GM18498 (cell line): ENCODE measurements around the gene AZU1.
"Not testable (repeated sequence)": the region's sequence is repeated elsewhere in the genome, so short reads cannot be mapped to it uniquely, and the experiment has no call there.

Source experiments
- ATAC-seq: cut with Tn5 transposase; IDR thresholded peaks from one replicate; pipeline ENCODE4 v1.9.1; 2021; ENCODE audit warnings: mild to moderate bottlenecking, moderate library complexity; ENCODE audit not compliant: unreplicated experiment

Gene AZU1

DNA sequence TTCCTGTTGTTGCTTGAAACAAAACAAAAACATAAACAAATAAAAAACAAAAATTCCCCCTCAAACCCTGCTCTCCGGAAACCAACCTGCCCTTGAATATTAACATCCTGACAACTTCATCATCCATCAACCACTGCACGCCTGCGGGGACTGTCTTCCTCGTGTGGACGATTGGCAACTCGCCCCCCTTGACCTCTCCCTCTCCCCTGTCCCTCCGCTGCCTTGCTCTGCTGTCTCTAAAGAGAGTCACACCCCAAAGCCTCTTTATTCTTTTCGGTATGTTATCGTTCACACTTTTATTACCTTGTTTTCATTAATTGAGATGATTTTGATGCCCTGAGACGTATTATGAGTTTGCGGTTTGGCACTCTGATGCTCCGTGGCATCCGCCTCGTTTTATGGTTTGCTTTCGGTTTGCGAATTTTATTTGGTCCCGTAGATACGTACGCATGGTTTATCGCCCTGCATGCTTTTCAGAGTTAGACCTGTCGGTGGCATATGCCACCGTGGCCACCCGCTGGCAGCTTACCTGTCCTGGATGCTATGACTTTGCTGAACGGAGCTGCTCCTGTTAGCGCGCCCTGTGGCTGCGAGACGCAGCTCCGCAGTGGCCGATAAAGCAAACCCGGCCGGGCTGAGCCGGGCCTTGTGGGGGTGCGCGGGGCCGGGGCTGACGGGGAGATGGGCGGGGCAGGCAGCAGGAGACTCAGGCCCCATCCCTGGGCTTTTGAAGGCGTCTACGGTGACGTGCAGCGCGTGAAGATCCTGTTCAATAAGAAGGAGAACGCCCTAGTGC is 19.8 kb upstream of the AZU1 start:
- no peak for ATAC-seq

DNA sequence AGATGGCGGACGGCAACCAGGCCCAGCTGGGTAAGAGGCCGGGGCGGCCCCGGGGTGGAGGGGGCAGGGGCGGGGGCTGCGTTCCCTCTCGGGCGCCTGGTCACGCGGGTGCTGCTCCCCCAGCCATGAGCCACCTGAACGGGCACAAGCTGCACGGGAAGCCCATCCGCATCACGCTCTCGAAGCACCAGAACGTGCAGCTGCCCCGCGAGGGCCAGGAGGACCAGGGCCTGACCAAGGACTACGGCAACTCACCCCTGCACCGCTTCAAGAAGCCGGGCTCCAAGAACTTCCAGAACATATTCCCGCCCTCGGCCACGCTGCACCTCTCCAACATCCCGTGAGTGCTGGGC is 19.2 kb upstream of the AZU1 start:
- no peak for ATAC-seq

DNA sequence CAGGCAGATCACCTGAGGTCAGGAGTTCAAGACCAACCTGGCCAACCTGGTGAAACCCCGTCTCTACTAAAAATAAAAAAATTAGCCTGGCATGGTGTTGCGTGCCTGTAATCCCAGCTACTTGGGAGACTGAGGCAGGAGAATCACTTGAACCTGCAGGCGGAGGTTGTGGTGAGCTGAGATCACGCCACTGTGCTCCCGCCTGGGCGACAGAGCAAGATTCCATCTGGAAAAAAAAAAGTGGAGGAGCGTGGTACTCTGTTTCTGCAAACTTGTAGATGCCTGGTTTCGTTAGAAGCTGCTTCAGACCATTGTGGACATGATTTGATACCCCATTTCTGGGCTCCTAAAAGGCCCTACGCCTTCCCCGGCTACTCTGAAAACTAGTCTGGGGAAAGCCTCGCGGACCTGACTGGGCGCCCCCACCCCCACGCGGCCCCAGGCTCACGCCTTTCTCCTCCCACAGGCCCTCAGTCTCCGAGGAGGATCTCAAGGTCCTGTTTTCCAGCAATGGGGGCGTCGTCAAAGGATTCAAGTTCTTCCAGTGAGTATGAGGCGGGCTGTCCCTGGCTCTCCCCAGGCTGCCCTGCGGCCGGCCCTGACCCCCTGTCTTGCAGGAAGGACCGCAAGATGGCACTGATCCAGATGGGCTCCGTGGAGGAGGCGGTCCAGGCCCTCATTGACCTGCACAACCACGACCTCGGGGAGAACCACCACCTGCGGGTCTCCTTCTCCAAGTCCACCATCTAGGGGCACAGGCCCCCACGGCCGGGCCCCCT is 17.4 kb upstream of the AZU1 start:
- no peak for ATAC-seq

DNA sequence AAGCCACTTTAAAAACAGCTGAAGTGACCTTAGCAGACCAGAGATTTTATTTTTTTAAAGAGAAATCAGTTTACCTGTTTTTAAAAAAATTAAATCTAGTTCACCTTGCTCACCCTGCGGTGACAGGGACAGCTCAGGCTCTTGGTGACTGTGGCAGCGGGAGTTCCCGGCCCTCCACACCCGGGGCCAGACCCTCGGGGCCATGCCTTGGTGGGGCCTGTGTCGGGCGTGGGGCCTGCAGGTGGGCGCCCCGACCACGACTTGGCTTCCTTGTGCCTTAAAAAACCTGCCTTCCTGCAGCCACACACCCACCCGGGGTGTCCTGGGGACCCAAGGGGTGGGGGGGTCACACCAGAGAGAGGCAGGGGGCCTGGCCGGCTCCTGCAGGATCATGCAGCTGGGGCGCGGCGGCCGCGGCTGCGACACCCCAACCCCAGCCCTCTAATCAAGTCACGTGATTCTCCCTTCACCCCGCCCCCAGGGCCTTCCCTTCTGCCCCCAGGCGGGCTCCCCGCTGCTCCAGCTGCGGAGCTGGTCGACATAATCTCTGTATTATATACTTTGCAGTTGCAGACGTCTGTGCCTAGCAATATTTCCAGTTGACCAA is 16.7 kb upstream of the AZU1 start:
- ATAC-seq = no peak

DNA sequence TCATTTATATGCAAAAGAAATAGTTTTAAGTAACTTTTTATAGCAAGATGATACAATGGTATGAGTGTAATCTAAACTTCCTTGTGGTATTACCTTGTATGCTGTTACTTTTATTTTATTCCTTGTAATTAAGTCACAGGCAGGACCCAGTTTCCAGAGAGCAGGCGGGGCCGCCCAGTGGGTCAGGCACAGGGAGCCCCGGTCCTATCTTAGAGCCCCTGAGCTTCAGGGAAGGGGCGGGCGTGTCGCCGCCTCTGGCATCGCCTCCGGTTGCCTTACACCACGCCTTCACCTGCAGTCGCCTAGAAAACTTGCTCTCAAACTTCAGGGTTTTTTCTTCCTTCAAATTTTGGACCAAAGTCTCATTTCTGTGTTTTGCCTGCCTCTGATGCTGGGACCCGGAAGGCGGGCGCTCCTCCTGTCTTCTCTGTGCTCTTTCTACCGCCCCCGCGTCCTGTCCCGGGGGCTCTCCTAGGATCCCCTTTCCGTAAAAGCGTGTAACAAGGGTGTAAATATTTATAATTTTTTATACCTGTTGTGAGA is 16.1 kb upstream of the AZU1 start:
- ATAC-seq = no peak

DNA sequence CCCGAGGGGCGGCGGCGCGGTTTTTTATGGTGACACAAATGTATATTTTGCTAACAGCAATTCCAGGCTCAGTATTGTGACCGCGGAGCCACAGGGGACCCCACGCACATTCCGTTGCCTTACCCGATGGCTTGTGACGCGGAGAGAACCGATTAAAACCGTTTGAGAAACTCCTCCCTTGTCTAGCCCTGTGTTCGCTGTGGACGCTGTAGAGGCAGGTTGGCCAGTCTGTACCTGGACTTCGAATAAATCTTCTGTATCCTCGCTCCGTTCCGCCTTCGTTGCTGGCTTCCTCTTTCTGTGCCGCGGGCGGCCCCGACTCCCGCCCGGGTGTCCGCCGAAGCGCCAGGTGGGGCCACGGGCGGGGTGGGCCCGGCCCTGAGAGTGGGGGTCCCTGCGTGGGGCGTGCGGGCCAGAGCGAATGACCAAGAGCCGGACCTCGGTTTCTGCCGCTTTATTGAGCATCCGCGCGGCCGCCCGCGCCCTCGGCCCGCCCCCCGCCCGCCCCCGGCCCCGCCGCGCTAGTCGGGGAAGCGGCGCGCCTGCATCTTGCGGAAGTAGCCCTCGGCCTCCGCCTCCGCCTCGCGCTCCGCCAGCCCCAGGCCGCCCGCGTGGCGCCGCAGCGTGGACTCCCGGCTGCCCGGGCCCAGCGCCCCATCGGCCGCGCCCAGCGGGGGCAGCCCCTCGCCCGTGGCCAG is 15.4 kb upstream of the AZU1 start:
- ATAC-seq = no peak

DNA sequence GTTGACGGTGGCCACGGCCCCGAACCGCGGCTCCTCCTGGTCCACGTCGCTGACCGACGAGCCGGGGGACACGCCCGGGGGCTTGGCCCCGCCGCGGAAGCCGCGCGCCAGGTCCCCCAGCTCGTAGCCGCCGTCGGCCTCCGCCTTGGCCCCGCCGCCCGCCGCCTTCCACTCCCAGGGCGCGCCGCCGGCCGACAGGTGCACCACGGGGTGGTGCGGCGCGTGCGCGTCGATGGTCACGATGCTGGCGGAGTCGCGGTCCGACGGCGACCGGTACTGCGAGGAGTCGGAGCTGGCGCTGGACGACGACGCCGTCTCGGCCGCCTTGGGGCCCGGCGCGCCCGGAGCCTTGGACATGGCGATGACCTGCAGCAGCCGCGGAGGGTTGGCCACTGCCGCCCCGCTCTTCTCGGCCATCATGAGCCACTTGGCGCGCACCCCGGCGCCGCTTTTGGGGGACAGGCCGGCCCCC is 14.9 kb upstream of the AZU1 start:
- ATAC-seq = no peak

DNA sequence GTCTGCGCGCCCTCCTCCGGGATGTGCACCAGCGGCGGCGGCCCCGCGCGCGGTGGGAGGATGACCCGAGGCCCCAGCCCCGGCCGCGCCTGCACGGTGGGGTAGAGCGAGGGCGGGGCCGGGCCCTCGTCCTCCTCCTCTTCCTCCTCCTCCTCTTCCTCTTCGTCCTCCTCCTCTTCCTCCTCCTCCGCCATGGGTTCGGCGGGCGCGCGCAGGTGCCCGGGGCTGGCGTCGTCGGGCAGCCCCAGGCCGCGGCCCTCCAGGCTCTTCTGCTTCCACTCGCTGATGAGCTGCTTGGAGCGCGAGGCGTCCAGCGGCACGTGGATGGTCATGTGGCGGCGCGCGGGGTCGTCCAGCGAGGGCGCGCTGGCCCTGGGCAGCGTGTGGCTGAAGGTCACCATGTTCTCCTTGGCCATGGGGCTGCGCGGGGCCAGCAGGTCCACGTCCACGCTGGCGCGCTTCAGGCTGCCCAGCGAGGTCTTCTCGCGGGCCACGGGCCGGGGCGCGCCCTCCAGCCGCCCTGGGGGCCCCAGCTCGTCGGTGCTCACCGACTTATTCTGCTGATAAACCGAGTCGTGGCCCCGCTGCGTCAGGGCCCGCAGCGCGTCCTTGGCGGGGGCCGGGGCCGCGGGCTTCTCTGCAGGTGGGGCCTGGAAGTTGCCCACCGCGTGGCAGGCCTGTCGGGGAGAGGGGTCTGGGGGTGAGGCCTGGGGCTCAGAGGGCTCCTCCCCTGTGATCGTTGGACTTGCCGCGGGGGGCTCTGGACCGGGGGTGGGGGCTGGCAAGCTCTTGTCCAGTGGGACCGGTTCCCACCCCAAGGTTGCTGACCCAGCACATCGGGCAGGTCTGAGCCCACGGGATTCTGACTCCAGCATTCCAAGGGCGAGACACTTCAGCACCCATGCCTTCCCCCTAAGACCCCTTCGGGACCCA is 14.2 kb upstream of the AZU1 start:
- no peak for ATAC-seq

DNA sequence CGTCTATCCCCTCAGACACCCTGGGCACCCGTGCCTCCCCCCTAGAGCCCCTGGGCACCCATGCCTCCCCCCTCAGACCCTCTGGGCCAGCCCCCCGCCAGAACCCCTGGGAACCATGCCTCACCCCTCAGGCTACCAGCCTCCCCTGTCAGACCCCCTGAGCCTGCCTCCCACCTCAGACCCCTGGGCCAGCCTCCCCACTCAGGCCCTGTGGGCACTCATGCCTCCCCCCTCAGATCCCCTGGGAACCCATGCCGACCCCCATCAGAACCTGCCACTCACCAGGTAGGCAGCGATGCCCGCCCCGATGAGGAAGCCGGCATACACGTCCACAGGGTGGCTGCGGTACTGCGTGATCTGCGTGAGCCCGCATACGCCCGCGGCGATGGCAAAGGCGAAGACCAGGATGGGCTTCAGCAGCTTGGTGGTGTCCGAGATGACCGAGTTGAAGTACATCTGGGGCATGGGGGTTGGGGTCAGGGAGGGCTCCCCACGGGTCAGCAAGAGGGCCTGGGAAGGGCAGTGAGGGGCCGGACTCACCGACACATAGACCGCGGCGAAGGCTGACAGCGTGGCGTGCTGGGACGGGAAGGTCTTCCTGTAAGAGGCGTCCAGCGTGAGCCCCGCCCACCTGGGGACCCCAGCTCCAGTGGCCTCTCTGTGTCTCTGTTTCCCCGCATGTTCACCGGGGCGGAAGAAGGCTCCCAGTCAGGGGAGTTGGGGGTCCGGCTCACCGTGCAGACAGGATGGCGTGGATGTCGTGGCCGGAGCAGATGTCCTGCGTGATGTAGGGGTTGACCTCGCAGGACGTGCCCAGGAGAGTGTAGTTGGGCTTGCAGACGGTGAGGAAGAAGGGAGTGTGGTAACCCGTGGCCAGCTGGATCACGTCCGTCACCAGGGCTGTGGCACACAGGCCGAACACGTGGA is 13.2 kb upstream of the AZU1 start:
- ATAC-seq = no peak

DNA sequence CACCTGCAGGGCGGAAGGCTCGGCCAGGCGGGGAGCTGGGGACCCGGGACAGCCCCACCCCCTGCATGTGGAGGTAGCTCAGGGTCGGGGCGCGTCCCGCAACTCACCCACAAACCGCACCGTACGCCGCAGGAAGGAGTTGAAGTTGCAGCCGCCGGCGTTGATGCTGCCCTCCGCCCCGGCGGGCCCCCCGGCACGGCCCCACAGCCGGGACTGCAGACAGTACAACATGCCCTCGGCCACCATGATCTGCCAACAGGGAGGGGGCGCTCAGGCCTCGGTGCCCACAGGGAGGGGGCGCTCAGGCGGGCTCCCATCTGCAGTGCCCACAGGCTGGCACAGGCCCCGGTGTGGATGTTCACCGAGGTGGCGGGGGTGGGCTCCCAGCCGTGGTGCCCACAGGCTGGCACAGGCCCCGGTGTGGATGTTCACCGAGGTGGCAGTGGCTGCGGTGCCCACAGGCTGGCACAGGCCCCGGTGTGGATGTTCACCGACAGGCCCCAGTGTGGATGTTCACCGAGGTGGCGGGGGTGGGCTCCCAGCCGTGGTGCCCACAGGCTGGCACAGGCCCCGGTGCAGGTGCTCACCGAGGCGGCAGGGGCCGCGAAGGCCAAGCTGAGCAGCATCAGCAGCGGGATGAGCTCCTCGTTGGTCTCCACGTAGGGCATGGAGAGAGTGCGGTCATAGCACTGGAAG is 12.4 kb upstream of the AZU1 start:
- ATAC-seq = no peak

DNA sequence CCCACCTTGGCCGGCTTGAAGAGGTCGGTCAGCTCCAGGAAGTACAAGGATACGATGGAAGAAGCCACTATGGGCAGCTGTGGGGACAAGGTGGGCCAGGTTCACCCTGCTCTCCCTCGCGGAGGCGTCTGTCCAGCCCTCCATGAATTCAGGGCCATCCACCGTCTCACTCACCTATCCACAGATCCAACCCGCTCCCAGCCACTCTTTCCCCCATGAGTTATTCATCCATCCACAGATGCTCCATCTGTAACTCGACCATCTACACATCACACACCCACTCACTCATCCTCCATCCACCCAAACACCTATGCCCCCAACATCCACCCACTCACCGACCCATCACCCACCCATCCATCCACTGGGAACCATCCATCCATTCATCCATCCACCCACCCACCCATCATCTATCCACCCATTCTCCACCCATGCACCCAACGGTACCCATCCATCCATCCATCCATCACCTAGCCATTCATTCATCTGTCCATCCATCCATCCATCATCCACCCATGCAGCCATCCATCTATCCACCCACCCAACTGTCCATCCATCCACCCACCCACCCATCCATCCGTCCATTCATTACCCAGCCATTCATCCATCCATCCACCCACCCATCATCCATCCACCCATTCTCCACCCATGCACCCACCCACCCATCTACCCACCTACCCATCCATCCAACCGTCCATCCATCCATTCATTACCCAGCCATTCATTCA is 11.7 kb upstream of the AZU1 start:
- ATAC-seq = no peak

DNA sequence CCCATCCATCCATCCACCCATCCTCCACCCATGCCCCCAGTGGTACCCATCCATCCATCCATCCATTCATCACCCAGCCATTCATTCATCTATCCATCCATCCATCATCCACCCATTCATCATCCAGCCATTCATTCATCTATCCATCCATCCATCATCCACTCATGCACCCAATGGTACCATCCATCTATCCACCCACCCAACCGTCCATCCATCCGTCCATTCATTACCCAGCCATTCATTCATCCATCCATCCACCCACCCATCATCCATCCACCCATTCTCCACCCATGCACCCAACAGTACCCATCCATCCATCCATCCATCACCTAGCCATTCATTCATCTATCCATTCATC is 11.2 kb upstream of the AZU1 start:
- ATAC-seq = no peak

DNA sequence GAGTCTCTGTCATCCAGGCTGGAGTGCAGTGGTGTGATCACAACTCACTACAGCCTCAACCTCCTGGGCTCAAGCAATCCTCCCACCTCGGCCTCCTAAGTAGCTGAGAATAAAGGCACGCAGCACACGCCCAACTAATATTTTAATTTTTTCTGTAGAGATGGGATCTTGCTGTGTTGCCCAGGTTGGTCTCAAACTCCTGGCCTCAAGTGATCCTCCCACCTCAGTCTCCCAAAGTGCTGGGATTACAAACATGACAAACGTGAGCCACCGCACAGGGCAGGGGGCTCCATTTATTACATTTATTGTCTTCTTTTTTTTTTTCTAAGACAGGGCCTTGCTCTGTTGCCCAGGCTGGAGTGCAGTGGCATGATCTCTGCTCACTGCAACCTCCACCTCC is 7.4 kb upstream of the AZU1 start:
- not testable (repeated sequence) for ATAC-seq

DNA sequence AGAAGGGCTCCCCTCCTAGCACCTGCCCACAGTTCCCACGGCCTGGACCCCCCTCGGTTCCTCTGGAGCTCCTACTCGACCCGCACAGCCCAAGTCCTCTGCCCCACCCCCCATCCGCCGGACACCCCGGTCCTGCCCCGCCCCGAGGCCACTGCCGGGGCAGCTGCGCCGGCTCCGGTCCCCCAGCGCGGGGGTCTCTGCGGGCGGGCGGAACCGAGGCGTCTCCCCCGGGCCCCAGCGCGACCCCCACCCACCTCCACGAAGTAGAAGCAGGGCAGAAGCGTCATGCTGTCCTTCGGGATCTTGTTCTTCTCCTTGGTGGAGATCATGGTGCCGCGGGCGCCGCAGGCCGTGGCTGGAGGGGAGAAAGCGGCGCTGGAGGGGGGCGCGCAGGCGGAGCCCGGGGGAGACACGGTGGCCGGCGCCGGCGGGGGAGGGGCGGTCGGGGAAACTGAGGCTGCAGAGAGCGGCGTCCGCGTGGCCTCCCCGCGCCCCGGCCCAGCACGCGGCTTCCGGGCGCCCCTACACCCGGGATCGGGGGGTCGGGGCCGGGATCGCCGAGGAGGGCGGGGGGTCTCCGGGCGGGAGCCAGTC is 6.3 kb upstream of the AZU1 start:
- ATAC-seq = no peak

DNA sequence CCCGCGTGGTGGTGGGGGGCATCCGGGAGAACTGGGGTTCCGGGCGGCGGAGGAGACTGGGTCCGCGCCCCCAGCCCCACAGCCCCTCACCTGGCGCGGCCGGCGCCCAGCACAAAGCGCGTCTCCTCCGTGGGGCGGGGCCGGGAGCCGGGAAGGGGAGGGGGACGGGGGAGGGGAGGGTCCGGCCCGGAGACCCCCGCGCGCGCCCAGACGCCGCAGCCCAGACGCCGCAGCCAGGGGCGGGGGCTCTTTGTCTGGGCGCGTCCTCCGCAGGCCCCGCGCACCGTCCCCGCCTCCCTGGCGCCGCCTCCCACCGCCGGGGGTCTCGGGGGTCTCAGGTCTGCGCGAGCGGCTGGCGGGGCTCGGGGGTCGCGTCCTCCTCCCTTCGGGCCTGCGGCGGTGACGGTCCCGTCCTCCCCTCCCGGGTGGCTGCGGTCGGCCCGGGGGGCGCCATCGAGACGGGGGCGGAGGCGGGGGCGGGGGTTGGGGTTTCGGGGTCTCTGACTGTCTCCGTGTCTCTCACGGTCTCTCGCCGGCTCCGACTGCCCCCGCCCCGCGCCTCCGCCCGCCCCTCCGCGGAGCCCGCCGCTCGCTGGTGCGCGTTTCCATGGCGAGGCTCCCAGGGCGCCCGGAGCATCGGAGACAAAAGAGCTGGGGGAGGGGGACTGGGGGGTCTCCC is 5.7 kb upstream of the AZU1 start, which contains the start of gene PLPPR3:
Gene PLPPR3, minus strand, starts transcription at position 131 of the 679 bp plus-strand sequence. CDS start 396 bp downstream, outside the sequence.
- ATAC-seq = no peak

DNA sequence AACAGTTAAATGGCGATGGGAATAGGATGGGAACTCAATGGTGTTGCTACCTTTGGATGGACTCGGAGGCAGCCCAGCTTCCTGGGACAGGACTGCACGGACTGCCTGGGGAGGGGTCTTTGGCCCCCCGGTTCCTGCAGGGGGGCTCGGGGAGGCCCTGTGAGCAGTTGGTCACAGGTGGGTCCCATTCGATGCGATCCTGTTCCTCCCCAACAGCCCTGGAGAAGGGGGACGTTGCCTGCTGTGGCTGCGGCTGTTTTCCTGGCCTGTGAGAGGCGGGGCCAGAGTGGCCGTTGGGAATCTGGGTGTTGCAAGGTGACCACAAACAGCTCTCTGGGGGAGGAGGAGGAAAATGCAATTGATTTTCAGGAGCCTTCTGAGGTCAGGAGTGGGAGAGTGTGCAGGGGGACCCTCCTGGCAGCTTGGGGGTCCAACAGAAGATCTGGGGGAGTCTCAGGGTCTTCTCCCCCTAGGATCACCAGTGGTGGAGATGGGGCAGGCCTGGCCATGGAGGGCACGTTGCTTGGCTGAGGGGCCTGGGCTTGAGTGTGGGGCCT is 4.0 kb upstream of the AZU1 start:
- no peak for ATAC-seq
